GM18951 (cell line): Measurements from ENCODE around the gene NTRK1.
"Not testable (repeated sequence)": the region's sequence is repeated elsewhere in the genome, so short reads cannot be mapped to it uniquely, and the experiment has no call there.

ENCODE experiments used
- POLR2A ChIP-seq: IDR thresholded peaks from 4 replicates; pipeline ENCODE4 v1.6.1; 2011; ENCODE audit warnings: mild to moderate bottlenecking; ENCODE audit not compliant: insufficient read length, insufficient read depth; ENCODE audit errors: extremely low read depth
- in situ Hi-C: fragments of 300-500 bp; cut with MboI; formaldehyde crosslinking; loops from one replicate; pipeline ENCODE4 v1.12.0; 2022; ENCODE audit warnings: low sequenced_read_pairs, mixed read lengths, inconsistent platforms; ENCODE audit not compliant: unreplicated experiment

NTRK1 gene

GRCh38 chr1:156920233-156921052 is 59.8 kb downstream of the NTRK1 start, which contains the start of gene LRRC71:
TSS of gene LRRC71 (plus strand) at chr1:156920632. CDS start at chr1:156920804, 172 bp downstream.
- in situ Hi-C loops, result no loop called here
- no peak for TF ChIP-seq POLR2A

- in situ Hi-C loops, result no loop called here
- TF ChIP-seq POLR2A, result no peak
Measured at GRCh38 chr1:156921053-156921529, 60.4 kb downstream of the NTRK1 start.

DNA sequence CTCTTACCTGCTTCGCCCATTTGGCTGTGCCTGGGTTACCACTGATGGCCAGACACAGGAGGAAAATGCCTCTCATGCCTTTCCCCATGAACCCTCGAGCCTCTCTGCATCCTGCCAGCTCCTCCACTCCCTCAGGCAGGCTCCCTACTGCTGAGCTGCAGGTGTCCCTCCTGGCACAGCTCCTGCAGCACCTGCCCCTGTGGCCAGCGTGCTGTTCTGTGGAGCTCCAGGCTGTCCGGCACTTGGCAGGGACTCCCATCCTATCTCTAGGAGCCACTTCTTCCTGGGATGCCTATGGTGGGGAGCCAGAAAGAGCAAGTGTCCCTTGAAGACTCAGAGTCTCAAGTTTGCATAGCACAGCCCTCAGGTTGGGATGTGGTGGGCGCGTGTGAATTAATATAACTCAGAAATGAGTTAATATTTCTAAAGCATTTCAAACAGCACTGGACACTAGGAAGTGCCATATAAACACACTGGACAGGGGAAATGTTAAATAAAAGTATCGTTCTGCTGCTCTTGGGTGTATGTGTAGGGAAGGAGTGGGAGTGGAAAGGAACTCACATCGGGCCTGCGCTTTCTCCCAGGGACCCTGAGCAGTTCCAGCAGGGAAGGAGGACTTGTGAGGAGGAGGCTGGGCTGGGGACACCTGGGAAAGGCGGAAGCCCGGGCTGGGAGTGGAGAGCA is 62.5 kb downstream of the NTRK1 start:
- no peak for TF ChIP-seq POLR2A
- in situ Hi-C loops, result no loop called here

DNA sequence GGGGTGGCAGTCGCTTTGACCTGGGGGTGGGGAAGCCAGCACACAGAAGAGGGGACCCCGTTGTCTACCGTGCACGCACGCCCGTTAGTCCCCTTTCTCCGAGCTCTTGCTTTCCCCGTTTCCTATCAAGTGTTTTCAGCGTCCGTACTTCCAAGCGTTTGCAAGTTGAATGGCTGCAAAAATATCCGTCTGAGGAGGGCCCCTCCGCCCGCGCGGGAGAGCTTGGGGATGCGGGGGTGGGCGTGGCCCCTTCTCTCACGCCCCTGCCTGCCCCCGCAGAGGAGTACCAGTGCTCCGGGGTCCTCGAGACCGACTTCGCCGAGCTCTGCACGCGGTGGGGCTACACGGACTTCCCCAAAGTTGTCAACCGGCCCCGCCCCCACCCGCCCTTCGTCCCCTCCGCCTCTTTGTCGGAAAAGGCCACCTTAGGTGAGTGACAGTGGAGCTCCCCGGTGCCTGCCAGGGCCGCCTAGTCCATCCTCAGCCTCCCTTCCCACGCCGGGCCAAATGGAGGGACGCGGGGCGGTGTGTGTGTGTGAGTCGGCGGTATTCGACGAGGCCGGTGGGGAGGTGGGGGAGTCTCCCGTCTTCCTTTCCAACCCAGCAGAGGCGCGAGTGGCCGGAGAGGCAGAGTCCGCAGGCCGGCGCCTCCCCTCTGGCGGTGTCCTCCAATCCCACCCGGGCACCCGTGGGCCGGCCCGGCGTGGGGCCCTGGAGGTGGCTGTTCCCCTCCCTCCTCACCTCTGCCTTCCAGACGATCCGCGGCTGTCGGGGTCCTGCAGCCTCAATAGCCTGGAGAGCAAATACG is 63.2 kb downstream of the NTRK1 start:
- in situ Hi-C loops, result no loop called here
- no peak for TF ChIP-seq POLR2A

DNA sequence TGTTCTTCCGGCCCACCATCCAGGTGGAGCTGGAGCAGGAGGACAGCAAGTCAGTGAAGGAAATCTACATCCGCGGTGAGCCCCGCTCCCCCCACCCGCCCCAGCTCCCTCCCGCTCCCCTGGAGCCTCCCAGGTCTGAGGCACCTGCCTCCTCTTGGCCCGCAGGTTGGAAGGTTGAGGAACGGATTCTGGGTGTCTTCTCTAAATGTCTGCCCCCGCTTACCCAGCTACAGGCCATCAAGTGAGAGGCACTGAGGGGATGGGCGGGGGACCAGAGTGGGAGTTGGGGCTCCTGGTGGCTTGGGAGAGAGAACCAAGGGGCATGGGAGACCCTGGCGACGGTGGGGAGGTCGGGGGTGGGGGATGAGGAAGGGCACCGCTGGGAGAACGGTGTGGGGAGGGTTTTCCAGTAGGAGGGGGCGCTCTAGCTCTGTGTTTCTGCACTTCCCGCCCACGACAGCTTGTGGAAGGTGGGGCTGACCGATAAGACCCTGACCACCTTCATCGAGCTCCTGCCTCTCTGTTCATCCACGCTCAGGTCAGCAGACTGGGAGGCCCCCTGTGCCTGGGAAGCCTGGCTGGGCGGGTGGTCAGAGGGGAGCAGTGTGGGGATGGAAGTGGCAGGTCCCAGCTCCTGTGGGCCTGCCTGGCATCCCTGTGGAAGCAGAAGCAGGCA is 64.0 kb downstream of the NTRK1 start:
- in situ Hi-C loops, result no loop called here
- no peak for TF ChIP-seq POLR2A

DNA sequence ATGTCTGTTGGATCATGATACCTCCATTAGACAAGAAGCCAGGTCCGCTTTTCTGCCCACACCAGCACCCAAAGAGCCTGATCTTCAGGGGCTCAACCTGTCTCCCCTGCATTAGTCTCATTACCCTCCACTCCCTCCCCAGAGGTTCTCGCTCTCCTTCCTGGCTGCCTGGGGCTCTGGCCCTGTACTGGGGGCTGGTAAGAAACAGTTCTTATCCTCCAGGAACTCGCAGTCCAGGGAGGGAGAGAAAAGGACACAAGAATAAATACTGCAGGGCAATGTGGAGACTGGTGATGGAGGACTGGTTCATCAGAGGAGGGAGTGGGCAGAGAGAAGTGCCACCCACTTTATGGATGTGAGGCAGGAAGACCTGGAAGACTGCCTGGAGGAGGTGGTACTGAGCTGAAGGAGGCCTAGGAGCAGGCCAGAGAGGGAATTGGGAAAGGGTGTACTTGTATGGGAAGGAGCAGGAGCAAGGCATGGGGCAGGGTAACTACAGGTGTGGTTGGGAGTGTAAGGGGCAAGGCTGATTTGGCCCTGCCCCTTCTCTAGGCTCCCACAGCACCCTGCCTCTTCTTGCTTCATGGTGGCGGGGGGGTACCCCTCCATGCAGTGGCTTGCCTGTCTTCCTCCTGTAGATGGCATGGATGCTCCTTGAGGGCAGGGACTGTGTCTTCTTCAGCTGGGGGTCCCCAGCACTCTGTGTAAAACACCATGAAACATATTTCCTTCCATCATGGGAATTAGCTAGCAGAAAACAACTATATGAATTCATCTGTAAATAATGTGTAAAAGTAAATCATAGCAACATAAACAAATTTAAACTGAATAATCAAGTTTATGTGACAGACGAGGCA is 64.7 kb downstream of the NTRK1 start:
- no peak for TF ChIP-seq POLR2A
- in situ Hi-C loops, result no loop called here

- TF ChIP-seq POLR2A, result no peak
- in situ Hi-C loops, result no loop called here
Measured at GRCh38 chr1:156926175-156926574, 65.5 kb downstream of the NTRK1 start.

GRCh38 chr1:156926695-156927094 is 66.0 kb downstream of the NTRK1 start:
- in situ Hi-C loops, result not testable (repeated sequence)

- TF ChIP-seq POLR2A, result no peak
- in situ Hi-C loops, result no loop called here
Measured at GRCh38 chr1:156927215-156928042, 66.8 kb downstream of the NTRK1 start.

DNA sequence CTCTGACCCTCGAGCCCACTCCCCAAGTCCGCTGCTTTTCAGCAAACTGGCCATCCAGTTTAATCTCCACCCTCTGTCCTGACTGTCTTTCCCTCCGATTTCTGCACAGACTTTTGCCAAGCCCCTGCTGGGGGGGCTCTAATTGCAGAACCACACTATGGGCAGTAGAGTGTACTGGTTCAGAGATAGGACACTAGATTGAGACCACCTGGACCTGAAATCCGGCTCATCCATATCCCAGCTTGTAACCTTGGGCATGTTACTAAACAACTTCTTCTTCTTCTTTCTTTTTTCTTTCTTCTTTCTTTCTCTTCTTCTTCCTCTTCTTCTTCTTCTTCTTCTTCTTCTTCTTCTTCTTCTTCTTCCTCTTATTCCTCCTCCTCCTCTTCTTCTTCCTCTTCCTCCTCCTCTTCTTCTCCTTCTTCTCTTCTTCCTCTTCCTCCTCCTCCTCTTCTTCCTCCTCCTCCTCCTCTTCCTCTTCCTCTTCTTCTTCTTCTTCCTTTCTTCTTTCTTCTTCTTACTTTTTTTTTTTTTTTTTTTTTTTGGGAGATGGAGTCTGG is 67.5 kb downstream of the NTRK1 start:
- in situ Hi-C loops, result no loop called here
- no peak for TF ChIP-seq POLR2A
